ENCODE measurements around the gene GOLGA3.

The GOLGA3 gene

GRCh38 chr12:132736378-132736777, 92.3 kb downstream of the GOLGA3 start:
- H2AFZ ChIP-seq (ENCODE audit: low read depth, low read length), result no peak overlapping the region
- no peaks in the 10 kb centered on the region for H3K4me1 ChIP-seq (ENCODE audit: insufficient read depth, low read length)
- H3K4me3 ChIP-seq (ENCODE audit: low read length), result no peak overlapping the region
- peaks cover 88% of the 10 kb centered on the region for H3K36me3 ChIP-seq (ENCODE audit: insufficient read depth, low read length)
- no peaks in the 10 kb centered on the region for H3K27me3 ChIP-seq (ENCODE audit: insufficient read depth, low read length)
- H3K9me3 ChIP-seq (ENCODE audit: low read length), result peaks cover 3% of the 10 kb centered on the region

DNA sequence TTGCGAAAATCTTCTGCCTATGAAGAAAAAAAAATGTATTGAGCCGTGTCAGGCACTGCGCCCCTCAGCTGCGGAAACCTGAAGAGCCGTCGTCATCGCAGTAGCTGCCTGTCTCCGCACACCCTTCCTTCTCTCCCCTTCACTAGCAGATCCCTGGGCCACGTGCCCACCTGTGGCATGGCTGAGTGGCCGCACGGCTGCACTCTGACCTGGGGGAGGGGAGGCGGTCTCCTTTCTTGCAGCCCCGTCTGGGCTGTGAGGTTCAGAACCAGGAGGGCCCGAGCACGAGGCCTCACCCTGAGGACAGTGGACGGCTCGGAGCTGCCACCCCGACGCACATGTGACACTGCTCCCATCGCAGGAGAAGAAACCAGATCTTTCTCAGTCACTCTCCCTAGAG, 93.2 kb downstream of the GOLGA3 start:
- H3K4me1 ChIP-seq (ENCODE audit: insufficient read depth, low read length), result no peaks in the 10 kb centered on the region
- no peaks in the 10 kb centered on the region for H3K27me3 ChIP-seq (ENCODE audit: insufficient read depth, low read length)
- H3K36me3 ChIP-seq (ENCODE audit: insufficient read depth, low read length), result peaks cover 88% of the 10 kb centered on the region
- peaks cover 3% of the 10 kb centered on the region for H3K9me3 ChIP-seq (ENCODE audit: low read length)
- H3K4me3 ChIP-seq (ENCODE audit: low read length), result no peak overlapping the region
- H2AFZ ChIP-seq (ENCODE audit: low read depth, low read length), result no peak overlapping the region

DNA sequence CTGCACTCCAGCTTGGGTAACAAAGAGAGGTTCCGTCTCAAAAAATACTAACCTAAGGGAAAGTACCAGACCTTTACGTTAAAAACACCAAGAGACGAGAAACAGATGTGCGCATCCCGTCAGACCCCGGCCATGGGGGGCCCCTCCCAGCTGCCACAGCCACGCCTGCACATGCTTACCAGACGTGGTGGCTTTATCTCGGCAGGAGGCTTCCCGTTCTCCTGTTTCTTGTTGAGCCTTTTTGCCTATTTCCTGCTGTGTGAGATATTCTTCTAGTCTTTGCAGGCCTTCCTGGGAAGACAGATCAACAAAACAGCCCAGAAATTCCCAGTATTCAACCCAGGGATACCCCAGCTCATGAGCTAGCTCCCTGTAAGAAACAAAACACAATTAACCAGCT, 94.5 kb downstream of the GOLGA3 start:
- H3K27me3 ChIP-seq (ENCODE audit: insufficient read depth, low read length), result no peaks in the 10 kb centered on the region
- H3K4me1 ChIP-seq (ENCODE audit: insufficient read depth, low read length), result no peaks in the 10 kb centered on the region
- H3K9me3 ChIP-seq (ENCODE audit: low read length), result peaks cover 4% of the 10 kb centered on the region
- peaks cover 85% of the 10 kb centered on the region for H3K36me3 ChIP-seq (ENCODE audit: insufficient read depth, low read length)
- H2AFZ ChIP-seq (ENCODE audit: low read depth, low read length), result no peak overlapping the region
- H3K4me3 ChIP-seq (ENCODE audit: low read length), result no peak overlapping the region

DNA sequence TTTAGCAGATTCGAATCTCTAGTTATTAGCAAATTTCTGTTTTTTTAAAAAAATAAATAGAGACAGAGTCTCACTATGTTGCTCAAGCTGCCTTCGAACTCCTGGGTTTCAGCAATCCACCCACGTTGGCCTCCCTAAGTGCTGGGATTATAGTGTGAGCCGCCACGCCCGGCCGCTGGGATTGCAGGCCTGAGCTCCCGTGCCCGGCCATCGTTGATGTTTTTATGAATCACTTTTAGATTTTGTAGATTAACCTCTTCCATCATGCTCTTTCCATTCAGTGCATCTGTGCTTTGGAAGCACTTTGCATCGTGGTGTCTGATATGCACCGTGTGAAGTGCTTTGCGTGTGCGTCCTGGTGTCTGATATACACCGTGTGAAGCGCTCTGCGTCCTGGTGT, 97.1 kb downstream of the GOLGA3 start:
- Histone ChIP-seq H3K27me3 (ENCODE audit: insufficient read depth, low read length) (no peaks in the 10 kb centered on the region), H3K36me3 (ENCODE audit: insufficient read depth, low read length) (peaks cover 85% of the 10 kb centered on the region), H2AFZ (ENCODE audit: low read depth, low read length) (no peak overlapping the region), H3K9me3 (ENCODE audit: low read length) (peaks cover 4% of the 10 kb centered on the region), H3K4me1 (ENCODE audit: insufficient read depth, low read length) (no peaks in the 10 kb centered on the region), H3K4me3 (ENCODE audit: low read length) (no peak overlapping the region)

GRCh38 chr12:132730353-132730752, 98.3 kb downstream of the GOLGA3 start:
- H3K4me1 ChIP-seq (ENCODE audit: insufficient read depth, low read length), result no peaks in the 10 kb centered on the region
- no peaks in the 10 kb centered on the region for H3K27me3 ChIP-seq (ENCODE audit: insufficient read depth, low read length)
- H3K36me3 ChIP-seq (ENCODE audit: insufficient read depth, low read length), result peaks cover 87% of the 10 kb centered on the region
- peaks cover 4% of the 10 kb centered on the region for H3K9me3 ChIP-seq (ENCODE audit: low read length)
- H3K4me3 ChIP-seq (ENCODE audit: low read length), result no peak overlapping the region
- H2AFZ ChIP-seq (ENCODE audit: low read depth, low read length), result no peak overlapping the region

GRCh38 chr12:132729541-132730320, 98.9 kb downstream of the GOLGA3 start:
- Histone ChIP-seq H3K9me3 (ENCODE audit: low read length) (peaks cover 4% of the 10 kb centered on the region), H2AFZ (ENCODE audit: low read depth, low read length) (no peak overlapping the region), H3K27me3 (ENCODE audit: insufficient read depth, low read length) (no peaks in the 10 kb centered on the region), H3K4me1 (ENCODE audit: insufficient read depth, low read length) (no peaks in the 10 kb centered on the region), H3K36me3 (ENCODE audit: insufficient read depth, low read length) (peaks cover 87% of the 10 kb centered on the region), H3K4me3 (ENCODE audit: low read length) (no peak overlapping the region)

DNA sequence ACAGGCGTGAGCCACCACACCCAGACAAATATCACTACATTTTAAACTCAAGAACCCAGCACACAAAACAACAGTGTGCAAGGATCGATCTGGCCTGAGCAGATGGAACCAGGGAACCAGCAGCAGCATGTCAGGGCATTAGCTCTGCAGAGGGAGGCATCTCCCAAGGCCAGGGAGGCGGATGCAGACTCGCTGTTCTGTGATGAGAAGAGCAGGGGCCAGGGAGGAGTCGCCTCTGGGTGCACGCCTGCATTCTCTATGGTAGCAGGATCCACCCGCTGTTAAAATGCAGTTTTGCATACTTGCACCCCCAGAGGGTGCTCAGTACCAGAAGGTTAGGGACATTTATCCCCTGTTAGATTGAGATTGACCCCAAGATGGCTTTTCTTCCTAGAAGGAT, 100.2 kb downstream of the GOLGA3 start:
- Histone ChIP-seq H3K4me3 (ENCODE audit: low read length) (no peak overlapping the region), H3K4me1 (ENCODE audit: insufficient read depth, low read length) (no peaks in the 10 kb centered on the region), H3K9me3 (ENCODE audit: low read length) (peaks cover 4% of the 10 kb centered on the region), H3K36me3 (ENCODE audit: insufficient read depth, low read length) (peaks cover 88% of the 10 kb centered on the region), H3K27me3 (ENCODE audit: insufficient read depth, low read length) (no peaks in the 10 kb centered on the region), H2AFZ (ENCODE audit: low read depth, low read length) (no peak overlapping the region)

DNA sequence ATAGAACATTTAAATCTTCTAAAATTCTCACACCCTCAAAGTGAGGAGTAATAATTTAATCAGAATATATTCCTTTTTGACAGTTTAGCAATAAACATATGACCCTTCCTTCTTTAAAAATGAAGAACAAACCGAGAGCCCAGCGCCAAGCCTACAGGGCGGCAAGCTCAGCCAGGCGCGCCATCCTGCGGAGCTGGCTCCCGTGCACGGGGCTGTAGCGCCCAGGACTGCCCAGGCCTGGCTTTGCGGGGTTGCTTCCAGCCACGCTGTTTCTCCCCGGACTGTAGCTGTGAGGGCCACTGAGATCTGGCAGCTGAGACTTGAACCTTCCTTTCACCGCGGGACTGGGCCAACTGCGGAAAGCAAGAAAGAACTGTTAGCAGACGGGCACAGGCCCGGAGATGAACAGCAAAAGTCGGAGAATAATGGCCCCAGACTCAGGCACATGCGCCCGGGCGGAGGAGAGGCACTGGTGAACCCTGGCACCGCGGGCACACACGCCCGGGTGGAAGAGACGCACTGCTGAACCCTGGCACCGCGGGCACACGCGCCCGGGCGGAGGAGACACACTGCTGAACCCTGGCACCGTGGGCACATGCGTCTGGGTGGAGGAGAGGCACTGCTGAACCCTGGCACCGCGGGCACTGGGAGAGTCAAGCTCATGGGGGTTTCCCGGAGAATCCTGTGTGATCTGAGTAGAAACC, 101.4 kb downstream of the GOLGA3 start:
- H3K4me3 ChIP-seq (ENCODE audit: low read length), result no peak overlapping the region
- peaks cover 88% of the 10 kb centered on the region for H3K36me3 ChIP-seq (ENCODE audit: insufficient read depth, low read length)
- no peaks in the 10 kb centered on the region for H3K27me3 ChIP-seq (ENCODE audit: insufficient read depth, low read length)
- no peaks in the 10 kb centered on the region for H3K4me1 ChIP-seq (ENCODE audit: insufficient read depth, low read length)
- H2AFZ ChIP-seq (ENCODE audit: low read depth, low read length), result no peak overlapping the region
- peaks cover 4% of the 10 kb centered on the region for H3K9me3 ChIP-seq (ENCODE audit: low read length)

GRCh38 chr12:132726386-132726785, 102.3 kb downstream of the GOLGA3 start:
- Histone ChIP-seq H3K4me3 (ENCODE audit: low read length) (no peak overlapping the region), H2AFZ (ENCODE audit: low read depth, low read length) (no peak overlapping the region), H3K9me3 (ENCODE audit: low read length) (peaks cover 1% of the 10 kb centered on the region), H3K27me3 (ENCODE audit: insufficient read depth, low read length) (no peaks in the 10 kb centered on the region), H3K4me1 (ENCODE audit: insufficient read depth, low read length) (no peaks in the 10 kb centered on the region), H3K36me3 (ENCODE audit: insufficient read depth, low read length) (peaks cover 83% of the 10 kb centered on the region)

GRCh38 chr12:132724506-132725241, 104.0 kb downstream of the GOLGA3 start:
- Histone ChIP-seq H3K27me3 (ENCODE audit: insufficient read depth, low read length) (no peaks in the 10 kb centered on the region), H2AFZ (ENCODE audit: low read depth, low read length) (no peak overlapping the region), H3K4me1 (ENCODE audit: insufficient read depth, low read length) (no peaks in the 10 kb centered on the region), H3K9me3 (ENCODE audit: low read length) (no peaks in the 10 kb centered on the region), H3K36me3 (ENCODE audit: insufficient read depth, low read length) (peaks cover 78% of the 10 kb centered on the region), H3K4me3 (ENCODE audit: low read length) (no peak overlapping the region)

DNA sequence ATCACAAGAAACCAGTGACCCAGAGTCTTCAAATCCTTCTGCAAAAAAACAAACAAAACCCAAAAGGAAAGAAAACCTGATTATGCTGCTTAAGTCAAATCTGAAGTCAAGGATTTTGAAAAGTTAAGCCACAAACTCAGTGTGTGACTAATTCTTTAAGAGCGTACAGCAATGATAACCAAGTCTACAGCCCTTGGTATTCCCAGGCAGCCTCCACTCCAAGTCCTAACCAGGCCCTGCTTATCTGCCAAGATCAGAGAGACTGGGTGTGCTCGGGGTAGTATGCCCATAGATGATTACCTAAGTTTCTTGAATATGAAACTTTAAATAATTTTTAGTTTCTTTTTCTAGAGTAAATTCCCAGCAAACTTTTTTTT, 104.9 kb downstream of the GOLGA3 start:
- H3K27me3 ChIP-seq (ENCODE audit: insufficient read depth, low read length), result no peaks in the 10 kb centered on the region
- H3K4me3 ChIP-seq (ENCODE audit: low read length), result no peak overlapping the region
- H3K4me1 ChIP-seq (ENCODE audit: insufficient read depth, low read length), result no peaks in the 10 kb centered on the region
- peaks cover 85% of the 10 kb centered on the region for H3K36me3 ChIP-seq (ENCODE audit: insufficient read depth, low read length)
- H2AFZ ChIP-seq (ENCODE audit: low read depth, low read length), result no peak overlapping the region
- no peaks in the 10 kb centered on the region for H3K9me3 ChIP-seq (ENCODE audit: low read length)

DNA sequence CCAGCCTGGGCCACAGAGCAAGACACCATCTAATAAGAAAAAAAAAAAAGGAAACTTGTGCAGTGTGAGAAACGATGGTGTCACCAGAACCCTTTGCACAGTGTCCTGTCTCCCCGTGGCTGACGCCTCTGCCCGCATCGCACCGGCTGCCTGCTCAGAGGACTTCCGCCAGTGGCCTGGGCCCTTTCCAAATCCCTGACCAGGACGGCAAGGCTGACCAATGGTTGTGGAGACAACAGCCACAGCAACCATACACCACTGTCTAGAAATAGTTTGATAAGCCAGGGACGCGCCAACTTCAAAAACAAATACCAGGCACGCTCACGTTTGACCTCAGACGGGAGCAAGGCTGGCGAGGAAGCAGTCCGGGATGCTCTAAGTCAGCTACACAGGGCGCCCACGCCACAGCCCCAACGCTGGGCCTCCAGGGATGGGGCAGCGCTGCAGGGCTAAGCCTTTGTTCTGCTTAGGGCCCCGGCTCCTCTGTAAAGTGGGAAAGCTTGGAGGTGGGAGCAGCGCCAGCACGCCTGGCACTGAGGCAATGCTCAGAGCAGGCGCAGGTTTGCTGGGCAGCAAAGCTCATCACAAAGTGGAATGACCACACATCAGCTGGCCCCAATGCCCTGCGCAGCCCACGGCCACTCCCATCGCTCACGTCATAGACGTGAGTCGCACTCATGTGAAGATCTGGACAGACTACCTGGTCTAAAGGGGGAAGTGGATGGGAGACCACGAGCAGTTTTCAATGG, 105.5 kb downstream of the GOLGA3 start:
- Histone ChIP-seq H3K27me3 (ENCODE audit: insufficient read depth, low read length) (no peaks in the 10 kb centered on the region), H3K4me3 (ENCODE audit: low read length) (no peak overlapping the region), H2AFZ (ENCODE audit: low read depth, low read length) (no peak overlapping the region), H3K4me1 (ENCODE audit: insufficient read depth, low read length) (no peaks in the 10 kb centered on the region), H3K9me3 (ENCODE audit: low read length) (no peaks in the 10 kb centered on the region), H3K36me3 (ENCODE audit: insufficient read depth, low read length) (peaks cover 83% of the 10 kb centered on the region)
